ENCODE data around the gene REPS2. TPM values are rescaled to one million over a fixed set of nuclear protein-coding genes. Genes with fewer than 3 reads are reported as not detected.

The REPS2 gene
- polyA plus RNA-seq, 1 experiment = 0.04 TPM

- POLR2A ChIA-PET = no interaction called here
- CTCF ChIA-PET = no interaction called here
- Histone ChIP-seq H3K36me3 (ENCODE audit: control insufficient read depth, insufficient read depth, low read length) (no peaks in the 10 kb centered on the region), H3K4me3 (ENCODE audit: low read depth, low read length) (no peak overlapping the region), H3K27me3 (ENCODE audit: control insufficient read depth, insufficient read depth, low read length) (no peaks in the 10 kb centered on the region)
- TF ChIP-seq, protein P1, sequence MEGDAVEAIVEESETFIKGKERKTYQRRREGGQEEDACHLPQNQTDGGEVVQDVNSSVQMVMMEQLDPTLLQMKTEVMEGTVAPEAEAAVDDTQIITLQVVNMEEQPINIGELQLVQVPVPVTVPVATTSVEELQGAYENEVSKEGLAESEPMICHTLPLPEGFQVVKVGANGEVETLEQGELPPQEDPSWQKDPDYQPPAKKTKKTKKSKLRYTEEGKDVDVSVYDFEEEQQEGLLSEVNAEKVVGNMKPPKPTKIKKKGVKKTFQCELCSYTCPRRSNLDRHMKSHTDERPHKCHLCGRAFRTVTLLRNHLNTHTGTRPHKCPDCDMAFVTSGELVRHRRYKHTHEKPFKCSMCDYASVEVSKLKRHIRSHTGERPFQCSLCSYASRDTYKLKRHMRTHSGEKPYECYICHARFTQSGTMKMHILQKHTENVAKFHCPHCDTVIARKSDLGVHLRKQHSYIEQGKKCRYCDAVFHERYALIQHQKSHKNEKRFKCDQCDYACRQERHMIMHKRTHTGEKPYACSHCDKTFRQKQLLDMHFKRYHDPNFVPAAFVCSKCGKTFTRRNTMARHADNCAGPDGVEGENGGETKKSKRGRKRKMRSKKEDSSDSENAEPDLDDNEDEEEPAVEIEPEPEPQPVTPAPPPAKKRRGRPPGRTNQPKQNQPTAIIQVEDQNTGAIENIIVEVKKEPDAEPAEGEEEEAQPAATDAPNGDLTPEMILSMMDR (IDR thresholded peaks at IDR 0.05; ENCODE audit: insufficient read depth, low read depth, low read length) = no peak
- DNase-seq (ENCODE audit: low read depth) = no peak
Observed at GRCh38 chrX:17020851-17021821, 74.7 kb downstream of the REPS2 start.

DNA sequence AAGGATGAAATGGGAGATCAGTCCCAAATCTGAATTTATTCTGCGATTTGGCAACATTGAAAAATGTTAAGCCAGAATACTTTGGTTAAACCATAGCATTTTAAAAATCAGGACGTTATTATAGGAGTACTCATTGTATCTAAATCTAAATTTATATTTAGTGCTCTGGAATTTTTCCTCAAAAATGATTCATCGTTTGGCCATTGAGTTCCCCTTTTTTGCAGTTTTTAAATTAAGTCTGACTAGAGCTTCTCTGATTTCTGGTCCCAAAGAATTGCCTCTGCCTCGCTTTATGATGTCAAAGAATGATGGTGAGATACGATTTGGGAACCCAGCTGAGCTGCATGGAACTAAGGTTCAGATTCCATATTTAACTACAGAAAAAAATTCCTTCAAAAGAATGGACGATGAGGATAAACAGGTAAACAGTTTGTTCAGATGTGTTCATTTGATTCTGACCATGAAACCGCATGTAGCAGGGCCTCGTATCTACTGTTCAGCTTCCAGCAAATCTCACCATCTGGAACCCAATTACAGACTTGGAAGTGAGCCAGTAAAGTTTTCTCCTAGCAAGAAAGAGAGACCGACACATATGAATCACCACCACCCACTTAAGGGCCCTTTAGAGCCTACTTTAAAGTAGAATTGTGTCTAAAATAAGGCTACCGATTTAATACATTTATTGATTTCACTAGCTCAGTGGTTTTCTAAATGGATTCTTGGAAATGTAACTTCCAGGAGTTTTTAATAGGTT is 75.6 kb downstream of the REPS2 start:
- DNase-seq (ENCODE audit: low read depth) = no peak
- Histone ChIP-seq H3K27me3 (ENCODE audit: control insufficient read depth, insufficient read depth, low read length) (no peaks in the 10 kb centered on the region), H3K36me3 (ENCODE audit: control insufficient read depth, insufficient read depth, low read length) (no peaks in the 10 kb centered on the region), H3K4me3 (ENCODE audit: low read depth, low read length) (no peak overlapping the region)
- POLR2A ChIA-PET = no interaction called here
- TF ChIP-seq, protein P1 (IDR thresholded peaks at IDR 0.05; ENCODE audit: insufficient read depth, low read depth, low read length) = no peak
- CTCF ChIA-PET = no interaction called here

- no peak for DNase-seq (ENCODE audit: low read depth)
- Histone ChIP-seq H3K36me3 (ENCODE audit: control insufficient read depth, insufficient read depth, low read length) (no peaks in the 10 kb centered on the region), H3K4me3 (ENCODE audit: low read depth, low read length) (no peak overlapping the region), H3K27me3 (ENCODE audit: control insufficient read depth, insufficient read depth, low read length) (no peaks in the 10 kb centered on the region)
- ChIA-PET POLR2A (no interaction called here), CTCF (no interaction called here)
- TF ChIP-seq, protein P1 (IDR thresholded peaks at IDR 0.05; ENCODE audit: insufficient read depth, low read depth, low read length) = no peak
Observed at GRCh38 chrX:17023661-17024060, 77.2 kb downstream of the REPS2 start.

DNA sequence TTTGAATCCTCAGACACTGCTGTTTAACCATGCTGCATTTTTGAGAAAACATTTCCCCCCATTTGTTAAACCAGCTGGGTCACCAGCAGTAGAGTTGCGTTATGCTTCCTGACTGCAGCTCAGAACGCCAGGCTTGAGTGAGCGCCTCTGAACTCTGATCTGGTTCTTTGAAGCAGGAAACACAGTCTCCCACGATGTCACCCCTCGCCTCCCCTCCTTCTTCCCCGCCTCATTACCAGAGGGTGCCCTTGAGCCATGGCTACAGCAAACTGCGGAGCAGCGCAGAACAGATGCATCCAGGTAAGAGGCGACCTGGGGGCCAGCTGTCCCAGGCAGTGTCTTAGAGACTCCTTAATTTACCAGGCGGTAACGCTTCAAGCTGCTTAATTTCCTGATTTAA is 78.4 kb downstream of the REPS2 start:
- CTCF ChIA-PET = no interaction called here
- TF ChIP-seq, protein P1 (IDR thresholded peaks at IDR 0.05; ENCODE audit: insufficient read depth, low read depth, low read length) = no peak
- Histone ChIP-seq H3K27me3 (ENCODE audit: control insufficient read depth, insufficient read depth, low read length) (no peaks in the 10 kb centered on the region), H3K36me3 (ENCODE audit: control insufficient read depth, insufficient read depth, low read length) (no peaks in the 10 kb centered on the region), H3K4me3 (ENCODE audit: low read depth, low read length) (no peak overlapping the region)
- POLR2A ChIA-PET = no interaction called here
- DNase-seq (ENCODE audit: low read depth) = no peak

- TF ChIP-seq, protein P1 (IDR thresholded peaks at IDR 0.05; ENCODE audit: insufficient read depth, low read depth, low read length) = no peak
Observed at GRCh38 chrX:17025621-17026302, 79.3 kb downstream of the REPS2 start.

More at GRCh38 chrX:17025621-17026302, 79.3 kb downstream of the REPS2 start:
- Histone ChIP-seq H3K27me3 (ENCODE audit: control insufficient read depth, insufficient read depth, low read length) (no peaks in the 10 kb centered on the region), H3K4me3 (ENCODE audit: low read depth, low read length) (no peak overlapping the region), H3K36me3 (ENCODE audit: control insufficient read depth, insufficient read depth, low read length) (no peaks in the 10 kb centered on the region)
- DNase-seq (ENCODE audit: low read depth) = no peak
- ChIA-PET CTCF (no interaction called here), POLR2A (no interaction called here)

All from BJ (cell line).